GM13977 (cell line): Measurements from ENCODE around the gene MARCKSL1.

Experiments
- DNase-seq: peaks from one replicate; pipeline ENCODE4 v3.0.0; 2012; ENCODE audit warnings: low spot score
- in situ Hi-C: fragments of 300-500 bp; cut with MboI; formaldehyde crosslinking; loops from one replicate; pipeline ENCODE4 v1.12.0; 2022; ENCODE audit warnings: low sequenced_read_pairs, low pct_unique_long_range_greater_than_20kb, mixed read lengths, inconsistent platforms; ENCODE audit not compliant: unreplicated experiment
- TF ChIP-seq, protein P1 (sequence below): IDR thresholded peaks from 2 replicates; pipeline ENCODE4 v1.5.1; 2012; ENCODE audit warnings: mild to moderate bottlenecking, control low read depth; ENCODE audit not compliant: insufficient read depth; ENCODE audit errors: extremely low read depth, missing control alignments

MARCKSL1 gene

DNA sequence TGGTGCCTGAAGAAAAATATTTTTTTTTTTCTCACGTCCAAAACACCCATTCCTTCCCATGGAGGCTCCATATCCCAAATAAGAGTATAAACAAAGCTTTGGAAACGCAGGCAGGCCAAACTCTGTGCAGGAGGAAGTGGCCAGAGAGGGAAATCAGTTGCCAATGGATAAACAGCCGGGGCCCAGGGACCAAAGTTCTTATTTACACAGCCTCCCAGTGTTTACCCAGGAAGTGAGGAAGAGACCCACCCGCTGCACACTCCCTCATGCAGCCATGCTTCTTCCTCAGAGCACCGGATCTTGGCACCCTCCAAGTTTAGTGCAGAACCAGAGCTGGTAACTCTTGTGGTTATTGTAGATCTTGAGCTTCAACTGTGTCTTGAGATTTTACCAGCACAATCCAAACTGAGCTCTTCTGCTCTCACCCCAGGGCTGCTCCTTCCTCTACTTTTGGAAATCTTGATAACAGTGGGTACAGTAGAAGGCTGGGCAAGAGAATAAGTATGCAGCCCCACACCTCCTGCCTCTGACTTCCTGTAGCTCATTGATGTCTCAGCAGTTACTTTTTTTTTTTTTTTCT is 14.2 kb downstream of the MARCKSL1 start:
- no peak for DNase-seq
- in situ Hi-C loops = no loop called here
- TF ChIP-seq, protein P1, sequence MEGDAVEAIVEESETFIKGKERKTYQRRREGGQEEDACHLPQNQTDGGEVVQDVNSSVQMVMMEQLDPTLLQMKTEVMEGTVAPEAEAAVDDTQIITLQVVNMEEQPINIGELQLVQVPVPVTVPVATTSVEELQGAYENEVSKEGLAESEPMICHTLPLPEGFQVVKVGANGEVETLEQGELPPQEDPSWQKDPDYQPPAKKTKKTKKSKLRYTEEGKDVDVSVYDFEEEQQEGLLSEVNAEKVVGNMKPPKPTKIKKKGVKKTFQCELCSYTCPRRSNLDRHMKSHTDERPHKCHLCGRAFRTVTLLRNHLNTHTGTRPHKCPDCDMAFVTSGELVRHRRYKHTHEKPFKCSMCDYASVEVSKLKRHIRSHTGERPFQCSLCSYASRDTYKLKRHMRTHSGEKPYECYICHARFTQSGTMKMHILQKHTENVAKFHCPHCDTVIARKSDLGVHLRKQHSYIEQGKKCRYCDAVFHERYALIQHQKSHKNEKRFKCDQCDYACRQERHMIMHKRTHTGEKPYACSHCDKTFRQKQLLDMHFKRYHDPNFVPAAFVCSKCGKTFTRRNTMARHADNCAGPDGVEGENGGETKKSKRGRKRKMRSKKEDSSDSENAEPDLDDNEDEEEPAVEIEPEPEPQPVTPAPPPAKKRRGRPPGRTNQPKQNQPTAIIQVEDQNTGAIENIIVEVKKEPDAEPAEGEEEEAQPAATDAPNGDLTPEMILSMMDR = no peak

DNA sequence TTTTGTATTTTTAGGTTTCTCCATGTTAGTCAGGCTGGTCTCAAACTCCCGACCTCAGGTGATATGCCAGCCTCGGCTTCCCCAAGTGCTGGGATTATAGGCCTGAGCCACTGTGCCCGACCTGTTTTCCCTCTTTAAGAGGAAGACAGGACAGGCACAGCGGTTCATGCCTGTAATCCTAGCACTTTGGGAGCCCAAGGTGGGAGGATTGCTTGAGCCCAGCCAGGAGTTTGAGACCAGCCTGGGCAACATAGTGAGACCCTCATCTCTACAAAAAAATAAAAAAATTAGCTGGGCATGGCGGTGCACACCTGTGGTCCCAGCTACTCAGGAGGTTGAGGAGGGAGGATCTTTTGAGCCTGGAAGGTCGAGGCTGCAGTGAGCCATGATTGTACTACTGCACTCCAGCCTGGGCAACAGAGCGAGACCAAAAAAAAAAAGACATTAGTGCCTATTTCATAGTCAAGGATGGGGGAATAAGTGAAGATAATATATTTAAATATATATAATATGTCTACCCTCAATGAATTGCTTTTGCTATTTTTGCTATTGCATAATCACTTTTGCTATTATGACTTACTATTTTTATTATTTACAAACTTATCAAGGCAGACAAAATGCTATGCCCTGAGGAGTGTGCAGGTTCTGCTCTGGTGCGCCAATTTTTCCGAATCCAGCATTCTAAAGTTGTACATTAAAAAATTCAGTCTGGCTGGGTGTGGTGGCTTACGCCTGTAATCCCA is 17.7 kb downstream of the MARCKSL1 start:
- in situ Hi-C loops = loop anchor here (10.0 kb wide), 2 partner anchors 57 to 103 kb away; no protein-coding TSS in a partner anchor
- TF ChIP-seq, protein P1 = no peak
- DNase-seq = no peak

DNA sequence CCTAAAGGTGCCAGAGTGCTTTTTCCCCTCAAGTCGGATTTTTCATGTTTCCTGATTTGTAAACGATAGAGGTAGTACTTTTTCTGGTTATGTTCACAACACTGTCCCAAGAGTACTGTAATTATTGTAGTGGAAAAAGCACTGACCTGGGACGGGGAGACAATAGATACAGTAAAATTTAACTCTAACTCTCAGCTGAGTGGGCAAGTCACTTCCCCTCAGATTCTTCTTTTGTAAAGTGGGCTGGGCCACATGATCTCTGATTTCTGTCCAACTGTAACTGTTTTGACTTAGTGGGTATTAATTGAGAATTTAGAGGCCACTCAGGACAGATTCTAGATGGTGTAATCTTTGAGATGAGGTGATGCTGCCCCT is 19.1 kb downstream of the MARCKSL1 start:
- in situ Hi-C loops = loop anchor here (10.0 kb wide), 2 partner anchors 58 to 102 kb away; no protein-coding TSS in a partner anchor
- TF ChIP-seq, protein P1 = no peak
- no peak for DNase-seq

DNA sequence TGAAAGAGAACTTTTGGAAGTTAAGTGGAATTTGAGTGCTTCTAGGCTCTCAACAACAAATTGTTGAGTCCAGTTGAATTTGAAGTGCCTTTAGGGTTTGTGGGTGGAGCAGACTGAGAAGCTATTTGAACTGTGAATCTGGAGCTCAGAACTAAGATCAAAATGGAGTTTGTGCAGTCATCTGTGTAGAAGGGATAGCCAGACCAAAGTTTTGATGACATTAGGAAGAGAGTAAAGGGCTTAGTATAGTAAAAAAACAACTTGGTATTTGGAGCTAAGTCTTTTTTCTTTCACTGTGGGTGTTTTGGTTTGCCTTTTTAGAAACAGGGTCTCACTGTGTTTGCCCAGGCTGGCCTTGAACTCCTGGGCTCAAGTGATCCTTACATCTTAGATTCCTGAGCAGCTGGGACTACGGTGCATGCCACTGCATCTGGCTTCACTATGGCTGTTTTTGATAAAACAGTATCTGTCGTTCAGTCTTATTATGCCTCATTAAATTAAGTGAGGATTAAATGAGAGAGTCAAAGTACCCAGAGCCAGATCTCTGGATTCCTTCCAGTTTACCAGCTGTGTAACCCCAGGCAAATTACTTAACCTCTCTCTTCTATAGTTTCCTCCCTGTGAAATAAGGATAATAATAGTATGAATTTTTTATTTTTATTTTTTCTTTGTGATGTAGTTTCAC is 24.2 kb downstream of the MARCKSL1 start:
- in situ Hi-C loops = loop anchor here (10.0 kb wide), 2 partner anchors 63 to 97 kb away; no protein-coding TSS in a partner anchor
- TF ChIP-seq, protein P1 = no peak
- no peak for DNase-seq

DNA sequence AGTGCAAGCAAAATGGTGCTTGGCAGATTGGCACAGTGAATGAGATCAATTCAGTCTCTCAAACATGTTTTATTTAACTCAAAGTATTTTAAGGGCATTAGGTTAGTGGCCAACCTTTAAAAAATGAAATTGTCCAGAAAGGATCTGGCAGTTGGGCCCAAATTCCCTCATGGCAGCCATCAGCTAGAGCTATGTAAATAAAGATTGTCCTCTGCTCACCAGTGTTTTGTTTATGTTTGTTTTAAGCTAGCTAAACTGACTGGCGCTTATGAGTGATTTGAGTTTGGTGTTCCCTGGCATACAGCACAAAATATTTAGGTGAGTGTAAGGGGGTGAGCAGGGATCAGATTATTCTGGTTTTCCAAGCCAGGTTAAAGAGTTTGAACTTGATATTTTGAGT is 26.1 kb downstream of the MARCKSL1 start:
- in situ Hi-C loops = loop anchor here (10.0 kb wide), 2 partner anchors 65 to 95 kb away; no protein-coding TSS in a partner anchor
- TF ChIP-seq, protein P1 = no peak
- DNase-seq = no peak

DNA sequence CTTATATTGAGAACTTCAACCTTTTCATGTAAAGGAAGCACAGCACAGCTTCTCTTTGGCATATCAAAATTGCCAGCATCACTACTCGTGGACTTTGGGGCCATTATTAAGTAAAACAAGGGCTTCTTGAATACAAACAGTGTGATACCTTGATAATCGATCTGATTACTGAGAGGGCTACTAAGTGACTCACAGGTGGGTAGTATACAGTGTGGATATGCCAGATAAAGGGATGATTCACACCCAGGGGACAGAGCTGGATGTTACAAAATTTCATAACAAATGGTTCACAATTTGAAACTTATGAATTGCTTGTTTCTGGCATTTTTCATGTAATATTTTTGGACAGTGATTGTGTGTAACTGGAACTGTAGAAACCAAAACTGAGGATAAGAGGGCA is 28.7 kb downstream of the MARCKSL1 start:
- no peak for DNase-seq
- in situ Hi-C loops = no loop called here
- TF ChIP-seq, protein P1 = no peak
